ELR (cell line): ENCODE measurements around the gene MBTD1.

ENCODE experiments used
- DNase-seq: peaks from one replicate; pipeline ENCODE4 v3.0.0-alpha.2; 2015; ENCODE audit warnings: low read depth

MBTD1 gene

GRCh38 chr17:51147650-51148049 lies 112.2 kb downstream of the MBTD1 start:
- DNase-seq = peak; percentile 48

- DNase-seq = no peak
Measured at GRCh38 chr17:51144266-51145022, 115.4 kb downstream of the MBTD1 start.

- no peak for DNase-seq
Measured at GRCh38 chr17:51142597-51142996, 117.3 kb downstream of the MBTD1 start.

- DNase-seq = no peak
Measured at GRCh38 chr17:51135956-51136355, 123.9 kb downstream of the MBTD1 start.

GRCh38 chr17:51133365-51133764 lies 126.5 kb downstream of the MBTD1 start:
- DNase-seq = no peak

GRCh38 chr17:51132964-51133319 lies 126.9 kb downstream of the MBTD1 start:
- DNase-seq = peak; percentile 53

GRCh38 chr17:51128076-51128475 lies 131.8 kb downstream of the MBTD1 start:
- peak; percentile 49 for DNase-seq
